ENCODE measurements around the gene KAZN.

KAZN gene

GRCh38 chr1:14946684-14947238 is 348.3 kb downstream of the KAZN start:
- peak; percentile 83 for DNase-seq

- no peak for DNase-seq
Observed at GRCh38 chr1:14947421-14947820, 348.9 kb downstream of the KAZN start.

- no peak for DNase-seq
Observed at GRCh38 chr1:14948112-14948652, 349.7 kb downstream of the KAZN start.

- no peak for DNase-seq
Observed at GRCh38 chr1:14949270-14949835, 350.9 kb downstream of the KAZN start.

GRCh38 chr1:14949836-14950713 is 351.6 kb downstream of the KAZN start:
- DNase-seq = no peak

GRCh38 chr1:14951766-14952165 is 353.3 kb downstream of the KAZN start:
- no peak for DNase-seq

- no peak for DNase-seq
Observed at GRCh38 chr1:14952626-14953314, 354.3 kb downstream of the KAZN start.

- DNase-seq = no peak
Observed at GRCh38 chr1:14954210-14954609, 355.7 kb downstream of the KAZN start.

- no peak for DNase-seq
Observed at GRCh38 chr1:14954930-14955329, 356.4 kb downstream of the KAZN start.

GRCh38 chr1:14955402-14955801 is 356.9 kb downstream of the KAZN start:
- DNase-seq = no peak

- DNase-seq = no peak
Observed at GRCh38 chr1:14955976-14956375, 357.5 kb downstream of the KAZN start.

- no peak for DNase-seq
Observed at GRCh38 chr1:14956579-14957195, 358.2 kb downstream of the KAZN start.

- DNase-seq = no peak
Observed at GRCh38 chr1:14957375-14958098, 359.1 kb downstream of the KAZN start.

- DNase-seq = no peak
Observed at GRCh38 chr1:14958249-14959058, 360.0 kb downstream of the KAZN start.

GRCh38 chr1:14959059-14959694 is 360.7 kb downstream of the KAZN start:
- DNase-seq = no peak

- no peak for DNase-seq
Observed at GRCh38 chr1:14961661-14962267, 363.3 kb downstream of the KAZN start.

- no peak for DNase-seq
Observed at GRCh38 chr1:14962407-14962806, 363.9 kb downstream of the KAZN start.

- peak; percentile 51 for DNase-seq
Observed at GRCh38 chr1:14963791-14964710, 365.6 kb downstream of the KAZN start.

GRCh38 chr1:14964711-14965055 is 366.2 kb downstream of the KAZN start:
- DNase-seq = peak; percentile 48

Data from fibroblast of upper back skin (primary cell).